ENCODE measurements around the gene GAS2L2. TPM values are rescaled to one million over a fixed set of nuclear protein-coding genes. Genes with fewer than 3 reads are reported as not detected.

GAS2L2 gene
- not detected for total RNA-seq

- Histone ChIP-seq H3K4me1 (replicated peaks) (no peaks in the 10 kb centered on the region), H3K36me3 (no peaks in the 10 kb centered on the region), H3K27me3 (replicated peaks; ENCODE audit: insufficient read depth) (peaks cover 4% of the 10 kb centered on the region), H3K27ac (no peak within 1 kb of the TSS), H3K9me3 (no peaks in the 10 kb centered on the region), H3K4me3 (no peak within 1 kb of the TSS)
- TF ChIP-seq CTCF (IDR thresholded peaks at IDR 0.05) (no peak), POLR2A (IDR thresholded peaks at IDR 0.05) (no peak), POLR2AphosphoS5 (IDR thresholded peaks at IDR 0.05) (no peak)
- WGBS = 34% methylated on average over 9 of the region's 9 CpGs
- intact Hi-C loops (cut with DNase I) = no loop called here
- DNase-seq (ENCODE audit: low spot score) = no peak
Observed at GRCh38 chr17:35752945-35753764, at the start of gene GAS2L2. Gene GAS2L2 (minus strand): TSS chr17:35753239. CDS start chr17:35752850, 389 bp downstream.

GRCh38 chr17:35801583-35802224 lies 48.7 kb upstream of the GAS2L2 start:
- 41% methylated on average over 9 of the region's 9 CpGs for WGBS
- peak; percentile 82 for DNase-seq (ENCODE audit: low spot score)
- H3K9me3 ChIP-seq = no peaks in the 10 kb centered on the region
- peak overlapping the region in 1 of 2 donors; percentile 37 for H3K27ac ChIP-seq
- no peak overlapping the region for H3K4me3 ChIP-seq
- intact Hi-C loops (cut with DNase I) = no loop called here
- TF ChIP-seq POLR2AphosphoS5 (IDR thresholded peaks at IDR 0.05) = peak; percentile 46
- TF ChIP-seq CTCF (IDR thresholded peaks at IDR 0.05) = no peak
- peaks cover 7% of the 10 kb centered on the region for H3K4me1 ChIP-seq (replicated peaks)
- no peaks in the 10 kb centered on the region for H3K36me3 ChIP-seq
- no peaks in the 10 kb centered on the region for H3K27me3 ChIP-seq (replicated peaks; ENCODE audit: insufficient read depth)

GRCh38 chr17:35799942-35800341 lies 46.9 kb upstream of the GAS2L2 start:
- DNase-seq (ENCODE audit: low spot score) = peak; percentile 94
- H3K4me3 ChIP-seq = no peak overlapping the region
- H3K36me3 ChIP-seq = no peaks in the 10 kb centered on the region
- TF ChIP-seq POLR2AphosphoS5 (IDR thresholded peaks at IDR 0.05) (peak; percentile 93), POLR2A (IDR thresholded peaks at IDR 0.05) (no peak), CTCF (IDR thresholded peaks at IDR 0.05) (no peak)
- H3K27ac ChIP-seq = peak overlapping the region in 1 of 2 donors; percentile 34
- intact Hi-C loops (cut with DNase I) = no loop called here
- H3K9me3 ChIP-seq = no peaks in the 10 kb centered on the region
- H3K27me3 ChIP-seq (replicated peaks; ENCODE audit: insufficient read depth) = no peaks in the 10 kb centered on the region
- peaks cover 7% of the 10 kb centered on the region for H3K4me1 ChIP-seq (replicated peaks)

GRCh38 chr17:35797918-35798317 lies 44.9 kb upstream of the GAS2L2 start:
- Histone ChIP-seq H3K9me3 (no peaks in the 10 kb centered on the region), H3K27me3 (replicated peaks; ENCODE audit: insufficient read depth) (no peaks in the 10 kb centered on the region), H3K4me3 (no peak overlapping the region), H3K36me3 (no peaks in the 10 kb centered on the region), H3K27ac (no peak overlapping the region), H3K4me1 (replicated peaks) (peaks cover 7% of the 10 kb centered on the region)
- DNase-seq (ENCODE audit: low spot score) = no peak
- 75% methylated on average over 5 of the region's 5 CpGs for WGBS
- intact Hi-C loops (cut with DNase I) = no loop called here
- no peak for TF ChIP-seq POLR2AphosphoS5 (IDR thresholded peaks at IDR 0.05)
- TF ChIP-seq CTCF (IDR thresholded peaks at IDR 0.05) = no peak
- TF ChIP-seq POLR2A (IDR thresholded peaks at IDR 0.05) = no peak

Data from prostate gland (tissue), 2 donors.